Vagina (tissue), 2 donors: ENCODE measurements around the gene PRR30.

ENCODE experiments used
- POLR2A ChIP-seq, 2 donors: fragments of 450-650 bp; IDR thresholded peaks; one replicate each; pipeline ENCODE4 v1.6.1; 2017; ENCODE audit warnings: antibody characterized with exemption in 2 of 2, mild to moderate bottlenecking in 2 of 2, moderate library complexity in 2 of 2
- TF ChIP-seq, protein P1 (sequence below), 3 experiments: fragments of 450-650 bp in 2 of 3; fragments of 200-600 bp in 1 of 3; sonication (generic) in 1 of 3; IDR thresholded peaks; one replicate each; pipeline ENCODE4 v1.5.1; 2017 to 2019; ENCODE audit warnings: antibody characterized with exemption in 3 of 3, mild to moderate bottlenecking in 2 of 3, moderate library complexity in 2 of 3

DNA sequence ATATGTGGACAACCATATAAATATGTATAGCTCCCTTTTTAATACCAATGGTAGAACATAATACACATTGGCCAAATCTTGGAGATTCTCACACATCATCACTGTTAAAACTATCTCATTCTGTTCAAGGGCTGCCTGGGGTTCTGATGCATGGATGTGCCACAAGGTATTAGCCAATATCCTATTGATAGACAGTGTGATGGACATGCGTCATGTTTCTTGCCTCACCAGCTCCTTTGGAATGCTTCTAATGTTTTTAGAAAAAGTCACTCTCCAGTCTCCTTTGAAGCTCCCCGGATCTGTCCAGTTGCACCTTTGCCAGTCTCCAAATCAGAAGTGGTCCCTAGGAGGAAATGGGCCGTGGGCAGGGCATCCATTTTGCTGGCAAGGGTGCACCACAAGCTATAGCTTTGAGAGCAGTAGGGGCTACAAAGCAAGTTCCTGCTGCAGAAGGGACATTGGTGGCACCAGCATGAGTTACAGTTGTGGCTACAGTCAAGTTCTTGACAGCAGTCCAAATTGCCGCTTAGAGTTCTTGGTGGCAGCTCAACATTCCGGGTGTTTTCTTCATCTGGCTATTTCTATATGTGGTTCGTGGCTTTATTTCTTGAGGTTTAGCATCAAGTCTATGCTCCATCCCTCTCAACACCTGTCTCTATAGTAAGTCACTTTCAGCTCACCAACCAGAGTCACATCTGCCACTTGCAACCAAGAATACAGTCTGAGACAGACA is 47.6 kb upstream of the PRR30 start:
- TF ChIP-seq, protein P1, sequence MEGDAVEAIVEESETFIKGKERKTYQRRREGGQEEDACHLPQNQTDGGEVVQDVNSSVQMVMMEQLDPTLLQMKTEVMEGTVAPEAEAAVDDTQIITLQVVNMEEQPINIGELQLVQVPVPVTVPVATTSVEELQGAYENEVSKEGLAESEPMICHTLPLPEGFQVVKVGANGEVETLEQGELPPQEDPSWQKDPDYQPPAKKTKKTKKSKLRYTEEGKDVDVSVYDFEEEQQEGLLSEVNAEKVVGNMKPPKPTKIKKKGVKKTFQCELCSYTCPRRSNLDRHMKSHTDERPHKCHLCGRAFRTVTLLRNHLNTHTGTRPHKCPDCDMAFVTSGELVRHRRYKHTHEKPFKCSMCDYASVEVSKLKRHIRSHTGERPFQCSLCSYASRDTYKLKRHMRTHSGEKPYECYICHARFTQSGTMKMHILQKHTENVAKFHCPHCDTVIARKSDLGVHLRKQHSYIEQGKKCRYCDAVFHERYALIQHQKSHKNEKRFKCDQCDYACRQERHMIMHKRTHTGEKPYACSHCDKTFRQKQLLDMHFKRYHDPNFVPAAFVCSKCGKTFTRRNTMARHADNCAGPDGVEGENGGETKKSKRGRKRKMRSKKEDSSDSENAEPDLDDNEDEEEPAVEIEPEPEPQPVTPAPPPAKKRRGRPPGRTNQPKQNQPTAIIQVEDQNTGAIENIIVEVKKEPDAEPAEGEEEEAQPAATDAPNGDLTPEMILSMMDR (IDR thresholded peaks at IDR 0.05) = no peak
- no peak for TF ChIP-seq POLR2A (IDR thresholded peaks at IDR 0.05)
